Progenitor cell of endocrine pancreas (in vitro differentiated cells): ENCODE data around the gene RBM4B. TPM values are rescaled to one million over a fixed set of nuclear protein-coding genes. Genes with fewer than 3 reads are reported as not detected.

Source experiments
- DNase-seq: peaks from one replicate; pipeline ENCODE4 v3.0.0; 2021; ENCODE audit warnings: low spot score; ENCODE audit not compliant: unreplicated experiment
- H3K27ac Mint-ChIP-seq: 2 replicates; pipeline ENCODE4 v1.8.0; 2021; ENCODE audit warnings: mild to moderate bottlenecking, moderate library complexity, mixed read lengths
- H3K27me3 Mint-ChIP-seq: 2 replicates; pipeline ENCODE4 v1.8.0; 2021; ENCODE audit warnings: mixed read lengths
- H3K36me3 Mint-ChIP-seq: 2 replicates; pipeline ENCODE4 v1.8.0; 2022; ENCODE audit warnings: mixed read lengths; ENCODE audit not compliant: insufficient read depth
- H3K4me1 Mint-ChIP-seq: 2 replicates; pipeline ENCODE4 v1.8.0; 2021; ENCODE audit warnings: low read depth, mixed read lengths
- H3K4me3 Mint-ChIP-seq: 2 replicates; pipeline ENCODE4 v1.8.0; 2021; ENCODE audit warnings: low read depth, mild to moderate bottlenecking, moderate library complexity, mixed read lengths
- H3K9me3 Mint-ChIP-seq: 2 replicates; pipeline ENCODE4 v1.8.0; 2021; ENCODE audit warnings: low read depth, mixed read lengths
- CTCF ChIP-seq: fragments of 200-600 bp; sonication (generic); IDR thresholded peaks from one replicate; pipeline ENCODE4 v1.5.0; 2021; ENCODE audit warnings: antibody characterized with exemption, mild to moderate bottlenecking; ENCODE audit not compliant: unreplicated experiment
- total RNA-seq: library from RNA; stranded (reverse); gene quantifications from 2 replicates; pipeline ENCODE4 v1.2.1, GENCODE V29; 2021

Gene RBM4B
- total RNA-seq, 1 donor from 2014 or later, result 71.0 TPM

GRCh38 chr11:66663741-66664296 lies 13.9 kb downstream of the RBM4B start:
- Mint-ChIP-seq H3K9me3 (no peaks in the 10 kb centered on the region), H3K4me1 (peaks cover 6% of the 10 kb centered on the region), H3K4me3 (no peak overlapping the region), H3K36me3 (peaks cover 15% of the 10 kb centered on the region), H3K27me3 (no peaks in the 10 kb centered on the region), H3K27ac (no peak overlapping the region)
- no peak for TF ChIP-seq CTCF
- DNase-seq, result no peak

GRCh38 chr11:66659763-66660162 lies 17.9 kb downstream of the RBM4B start:
- Mint-ChIP-seq H3K9me3 (no peaks in the 10 kb centered on the region), H3K36me3 (peaks cover 12% of the 10 kb centered on the region), H3K27me3 (no peaks in the 10 kb centered on the region), H3K27ac (peak overlapping the region; percentile 11), H3K4me1 (peaks cover 4% of the 10 kb centered on the region), H3K4me3 (no peak overlapping the region)
- TF ChIP-seq CTCF, result no peak
- no peak for DNase-seq

- Mint-ChIP-seq H3K9me3 (no peaks in the 10 kb centered on the region), H3K4me1 (no peaks in the 10 kb centered on the region), H3K4me3 (no peak overlapping the region), H3K36me3 (peaks cover 25% of the 10 kb centered on the region), H3K27ac (peak overlapping the region; percentile 84), H3K27me3 (no peaks in the 10 kb centered on the region)
- no peak for DNase-seq
- TF ChIP-seq CTCF, result no peak
Observed at GRCh38 chr11:66653123-66653522, 24.6 kb downstream of the RBM4B start.

GRCh38 chr11:66652651-66653050 lies 25.0 kb downstream of the RBM4B start:
- H3K4me1 Mint-ChIP-seq, result no peaks in the 10 kb centered on the region
- no peak for DNase-seq
- no peak for TF ChIP-seq CTCF
- peak overlapping the region; percentile 84 for H3K27ac Mint-ChIP-seq
- peaks cover 27% of the 10 kb centered on the region for H3K36me3 Mint-ChIP-seq
- H3K27me3 Mint-ChIP-seq, result no peaks in the 10 kb centered on the region
- no peaks in the 10 kb centered on the region for H3K9me3 Mint-ChIP-seq
- no peak overlapping the region for H3K4me3 Mint-ChIP-seq

- no peaks in the 10 kb centered on the region for H3K9me3 Mint-ChIP-seq
- no peak for TF ChIP-seq CTCF
- DNase-seq, result no peak
- no peaks in the 10 kb centered on the region for H3K27me3 Mint-ChIP-seq
- peaks cover 8% of the 10 kb centered on the region for H3K4me1 Mint-ChIP-seq
- no peak overlapping the region for H3K4me3 Mint-ChIP-seq
- H3K36me3 Mint-ChIP-seq, result peaks cover 43% of the 10 kb centered on the region
- peak overlapping the region; percentile 49 for H3K27ac Mint-ChIP-seq
Observed at GRCh38 chr11:66651016-66651415, 26.7 kb downstream of the RBM4B start.
